ENCODE measurements around the gene ABI3.

Gene ABI3

GRCh38 chr17:49198211-49198610, 12.3 kb upstream of the ABI3 start:
- no peak for DNase-seq

GRCh38 chr17:49200423-49201083, 10.0 kb upstream of the ABI3 start:
- no peak for DNase-seq

- no peak for DNase-seq
Observed at GRCh38 chr17:49201481-49201927, 9.0 kb upstream of the ABI3 start.

GRCh38 chr17:49203796-49204195, 6.7 kb upstream of the ABI3 start:
- DNase-seq = no peak

DNA sequence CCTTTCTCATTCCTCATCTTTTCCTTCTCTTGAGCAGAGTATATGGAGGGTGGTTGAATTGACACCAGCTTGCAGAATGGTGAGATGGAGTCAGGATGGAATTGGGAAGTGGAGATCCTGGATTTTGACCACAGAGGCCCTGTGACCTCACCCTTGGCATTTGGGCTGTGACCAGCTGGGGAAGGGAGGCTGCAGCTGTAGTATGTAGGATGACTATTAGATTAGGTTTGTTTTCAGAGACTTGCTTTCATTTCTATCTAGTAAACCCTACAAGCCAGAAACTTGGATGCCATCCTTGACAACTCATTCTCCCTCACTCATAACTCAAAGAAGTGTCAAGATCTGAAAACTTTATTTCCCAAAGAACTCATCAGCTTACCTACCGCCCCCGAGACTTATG, 6.0 kb upstream of the ABI3 start:
- DNase-seq = no peak

GRCh38 chr17:49209061-49209571, 1.4 kb upstream of the ABI3 start:
- no peak for DNase-seq

GRCh38 chr17:49213399-49213798, 2.9 kb downstream of the ABI3 start:
- no peak for DNase-seq

- no peak for DNase-seq
Observed at GRCh38 chr17:49213847-49214246, 3.3 kb downstream of the ABI3 start.

GRCh38 chr17:49214676-49215360, 4.3 kb downstream of the ABI3 start:
- no peak for DNase-seq

GRCh38 chr17:49216482-49216881, 6.0 kb downstream of the ABI3 start:
- DNase-seq = no peak

DNA sequence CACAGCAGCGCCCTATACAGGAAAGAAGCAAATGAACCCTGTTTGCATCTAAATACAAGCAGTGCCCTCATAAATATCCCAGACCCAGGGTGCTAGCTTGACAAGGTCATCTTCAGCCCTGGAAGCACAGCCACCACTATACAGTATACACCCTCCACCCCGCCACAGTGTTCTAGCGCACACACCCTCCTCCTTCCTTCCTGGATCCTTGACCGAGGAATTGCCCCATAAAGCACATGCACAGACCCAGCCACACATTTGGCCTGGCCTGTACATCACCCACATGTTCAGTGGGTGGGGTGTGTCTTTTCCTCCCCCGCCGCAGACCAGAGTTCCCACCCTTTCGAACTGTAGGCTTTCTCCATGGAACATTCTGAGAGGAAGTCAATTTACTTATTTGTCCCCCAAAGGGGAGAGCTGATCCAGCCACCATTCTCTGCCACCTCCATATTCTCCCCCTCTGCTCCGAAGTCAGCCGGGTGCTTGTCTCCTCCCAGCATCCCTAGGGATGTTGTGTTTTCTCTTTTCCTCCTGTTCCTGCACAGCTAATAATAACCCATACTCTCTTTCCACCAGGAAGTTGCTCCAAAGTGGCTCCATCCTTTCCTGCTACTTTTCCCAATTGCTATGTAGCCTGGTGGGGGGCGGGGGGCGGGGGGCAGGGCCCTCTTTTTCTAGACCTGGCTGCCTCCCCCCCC, 6.6 kb downstream of the ABI3 start:
- no peak for DNase-seq

GRCh38 chr17:49217651-49218413, 7.3 kb downstream of the ABI3 start:
- no peak for DNase-seq

DNA sequence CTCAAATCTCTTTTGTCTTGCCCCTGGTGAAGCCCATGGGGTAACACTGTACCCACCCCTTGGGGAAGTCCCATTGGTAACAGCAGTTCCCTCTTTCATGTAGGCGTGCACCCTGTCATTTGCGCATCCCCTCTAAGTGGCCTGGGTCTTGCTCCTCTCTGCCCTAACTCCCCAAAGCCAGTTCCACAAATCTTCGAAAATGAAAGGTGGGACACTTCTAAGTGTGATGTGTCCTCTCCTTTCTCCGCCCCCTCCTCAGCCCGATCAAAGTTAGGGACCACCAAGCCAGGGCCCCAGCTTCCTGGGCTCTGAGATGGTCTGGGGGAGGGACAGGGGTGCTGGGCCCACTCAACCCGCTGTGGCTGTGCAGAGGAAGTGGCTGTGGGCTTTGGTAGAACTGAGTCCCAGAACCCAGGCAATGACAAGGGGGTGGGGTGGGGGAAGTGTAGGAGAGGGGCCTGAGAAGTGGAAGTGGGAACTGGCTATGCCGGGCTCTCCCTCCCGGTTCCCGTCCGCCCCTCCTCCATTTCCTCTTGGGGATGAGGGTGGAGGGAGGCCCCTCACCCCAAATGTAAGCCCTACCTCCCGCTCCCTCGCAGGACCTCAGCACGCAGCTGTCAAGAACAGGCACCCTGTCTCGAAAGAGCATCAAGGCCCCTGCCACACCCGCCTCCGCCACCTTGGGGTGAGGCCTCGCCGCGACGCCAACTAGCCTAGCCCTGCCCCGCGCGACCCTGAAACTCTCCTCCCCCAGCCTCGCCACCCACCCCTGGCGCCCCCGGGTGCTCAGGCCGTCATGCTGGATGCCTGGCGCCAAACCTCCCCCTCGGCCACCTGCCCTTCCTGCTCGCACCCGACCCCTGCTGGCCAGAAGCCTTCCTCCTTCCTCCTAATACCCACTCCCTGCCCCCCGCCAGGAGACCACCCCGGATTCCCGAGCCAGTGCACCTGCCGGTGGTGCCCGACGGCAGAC, 8.7 kb downstream of the ABI3 start:
- DNase-seq = no peak

DNA sequence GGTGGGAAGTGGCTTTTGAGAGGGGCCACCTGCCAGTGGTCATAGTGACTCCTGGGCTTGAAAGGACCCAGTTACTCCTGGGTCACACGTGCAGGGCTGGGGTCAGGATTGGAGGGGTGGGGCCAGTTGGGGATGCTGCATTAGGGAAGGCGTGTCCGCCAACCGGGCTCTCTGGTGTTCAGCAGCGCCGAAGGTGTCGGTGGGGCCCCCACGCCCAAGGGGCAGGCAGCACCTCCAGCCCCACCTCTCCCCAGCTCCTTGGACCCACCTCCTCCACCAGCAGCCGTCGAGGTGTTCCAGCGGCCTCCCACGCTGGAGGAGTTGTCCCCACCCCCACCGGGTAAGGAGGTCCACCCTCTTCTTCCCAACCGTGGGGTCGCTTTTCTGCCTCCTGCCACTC, 9.5 kb downstream of the ABI3 start:
- DNase-seq = no peak

DNA sequence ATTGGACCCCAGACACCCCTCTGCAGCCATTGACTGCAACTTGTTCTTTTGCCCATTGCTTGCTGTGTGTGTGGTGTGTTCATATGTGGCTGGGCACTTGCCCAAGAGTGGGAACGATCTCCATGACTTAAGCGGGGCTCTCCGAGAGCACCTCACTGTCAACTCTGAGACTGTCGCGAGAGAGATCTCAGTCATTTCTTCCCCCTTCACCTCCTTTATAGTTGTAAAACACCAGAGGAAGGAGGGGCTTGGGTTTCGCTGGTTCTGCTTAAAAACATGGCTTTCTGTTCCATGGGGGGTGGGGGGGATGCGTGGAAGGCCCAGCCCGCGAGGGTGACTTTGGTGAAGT, 12.6 kb downstream of the ABI3 start:
- no peak for DNase-seq

- DNase-seq = peak; percentile 68
Observed at GRCh38 chr17:49223517-49224197, 13.2 kb downstream of the ABI3 start.

DNA sequence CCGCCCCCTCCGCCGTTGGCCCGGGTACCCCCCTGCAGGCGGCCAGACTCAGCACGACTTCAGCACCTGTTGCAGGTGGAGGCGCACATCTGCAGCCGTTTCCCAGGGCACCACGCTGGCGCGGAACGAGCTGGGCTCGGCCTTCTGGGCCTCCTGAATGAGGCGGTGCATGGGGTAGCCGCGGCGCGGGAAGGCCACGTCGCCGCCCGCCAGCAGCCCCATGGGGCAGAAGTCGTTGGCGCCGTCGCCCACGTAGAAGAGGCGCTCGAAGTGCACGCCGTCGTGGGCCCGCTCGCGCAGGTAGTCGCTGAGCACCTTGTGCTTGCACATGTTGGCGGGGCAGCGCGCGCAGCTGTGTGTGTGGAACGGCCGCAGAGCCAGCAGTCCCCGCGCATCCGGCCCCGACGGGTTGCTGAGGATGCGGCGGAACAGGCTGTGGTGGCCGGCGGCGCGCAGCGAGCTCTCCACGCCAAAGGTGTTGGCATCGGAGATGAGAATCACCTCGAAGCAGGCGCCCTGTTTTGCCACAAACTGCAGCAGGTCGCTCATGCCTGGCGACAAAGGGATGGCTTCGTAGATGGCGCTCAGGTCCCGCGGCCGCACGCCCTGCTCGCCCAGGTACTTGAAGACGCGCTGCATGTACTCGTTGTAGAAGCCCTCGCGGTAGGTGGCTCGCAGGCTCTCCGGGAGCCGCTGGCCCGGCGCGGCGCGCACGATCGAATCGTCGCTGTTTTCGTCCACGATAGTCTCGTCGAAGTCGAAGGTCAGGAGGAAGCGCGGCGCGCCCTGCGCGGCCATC, 13.9 kb downstream of the ABI3 start:
- peak; percentile 78 for DNase-seq

- DNase-seq = no peak
Observed at GRCh38 chr17:49224997-49225337, 14.5 kb downstream of the ABI3 start.

DNA sequence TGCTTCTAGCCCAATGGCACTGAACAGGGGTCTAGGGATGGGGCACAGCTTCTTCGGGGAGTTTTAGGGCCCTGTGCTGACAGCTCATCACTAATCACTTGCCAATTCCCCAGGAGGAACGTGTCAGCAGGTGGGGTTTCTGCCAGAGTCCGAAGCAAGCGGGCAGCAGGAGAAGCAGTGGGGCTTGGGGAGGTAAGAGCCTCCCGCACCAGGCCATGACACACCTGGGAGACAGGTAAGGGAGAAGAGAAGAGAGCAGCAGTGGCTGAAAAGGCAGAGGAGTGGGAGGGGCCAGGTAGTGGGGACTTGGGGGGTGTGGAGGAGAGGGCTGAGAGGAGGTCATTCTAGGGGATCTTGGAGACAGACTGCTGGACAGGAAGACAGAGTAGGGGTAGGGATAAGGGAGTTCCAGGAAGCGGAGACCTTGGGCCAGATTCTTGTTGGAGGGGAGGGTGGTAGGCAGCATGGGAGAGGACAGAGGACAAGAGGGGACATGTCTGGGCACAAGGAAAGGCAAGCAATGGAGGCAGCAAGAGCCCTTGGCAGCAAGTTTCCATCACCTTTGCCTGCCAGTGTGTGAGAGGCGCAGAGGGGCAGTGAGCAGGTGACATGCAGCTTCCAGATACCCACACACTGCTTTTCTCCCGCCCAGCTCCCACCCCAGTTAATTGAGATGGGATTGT, 15.2 kb downstream of the ABI3 start:
- no peak for DNase-seq
